Measurements from ENCODE around the gene NTNG2. TPM values are rescaled to one million over a fixed set of nuclear protein-coding genes. Genes with fewer than 3 reads are reported as not detected.

Gene NTNG2
- total RNA-seq, 2 donors from 2014 or later: 0.26 to 2.0 TPM

GRCh38 chr9:132146039-132146438, 15.8 kb upstream of the NTNG2 start:
- TF ChIP-seq CTCF (IDR thresholded peaks at IDR 0.05) (no peak), POLR2A (IDR thresholded peaks at IDR 0.05) (no peak)
- Histone ChIP-seq H3K9me3 (no peaks in the 10 kb centered on the region), H3K27ac (no peak overlapping the region), H3K4me1 (peaks cover 10% of the 10 kb centered on the region), H3K36me3 (replicated peaks in 1 of 2; ENCODE audit: insufficient read depth in 1 of 2, low read depth in 2 of 2) (no peaks in the 10 kb centered on the region), H3K4me3 (no peak overlapping the region), H3K27me3 (peaks cover 0 to 10% of the 10 kb centered on the region in 2 donors)
- WGBS, 2 donors: 61 to 66% methylated on average over 12 of the region's 12 CpGs
- ATAC-seq (no peak), DNase-seq (no peak)
- intact Hi-C loops (cut with DNase I): no loop called here

GRCh38 chr9:132146575-132146974, 15.3 kb upstream of the NTNG2 start:
- TF ChIP-seq POLR2A (IDR thresholded peaks at IDR 0.05): no peak
- TF ChIP-seq CTCF (IDR thresholded peaks at IDR 0.05): no peak
- H3K4me1 ChIP-seq: peaks cover 5% of the 10 kb centered on the region
- intact Hi-C loops (cut with DNase I): no loop called here
- DNase-seq (no peak), ATAC-seq (no peak)
- no peaks in the 10 kb centered on the region for H3K36me3 ChIP-seq (replicated peaks in 1 of 2; ENCODE audit: insufficient read depth in 1 of 2, low read depth in 2 of 2)
- peaks cover 0 to 10% of the 10 kb centered on the region in 2 donors for H3K27me3 ChIP-seq
- H3K4me3 ChIP-seq: no peak overlapping the region
- WGBS, 2 donors: 81 to 85% methylated on average over 13 of the region's 13 CpGs
- H3K9me3 ChIP-seq: no peaks in the 10 kb centered on the region
- H3K27ac ChIP-seq: no peak overlapping the region

- Histone ChIP-seq H3K9me3 (no peaks in the 10 kb centered on the region), H3K36me3 (replicated peaks in 1 of 2; ENCODE audit: insufficient read depth in 1 of 2, low read depth in 2 of 2) (no peaks in the 10 kb centered on the region), H3K4me1 (no peaks in the 10 kb centered on the region), H3K4me3 (no peak overlapping the region), H3K27me3 (peaks cover 0 to 10% of the 10 kb centered on the region in 2 donors), H3K27ac (no peak overlapping the region)
- no peak for DNase-seq
- ATAC-seq: no peak
- WGBS, 2 donors: 71 to 75% methylated on average over 4 of the region's 4 CpGs
- TF ChIP-seq POLR2A (IDR thresholded peaks at IDR 0.05): no peak
- no peak for TF ChIP-seq CTCF (IDR thresholded peaks at IDR 0.05)
- intact Hi-C loops (cut with DNase I): no loop called here
These were observed 14.5 kb upstream of the NTNG2 start for GRCh38 chr9:132147331-132147730.

GRCh38 chr9:132147839-132148238, 14.0 kb upstream of the NTNG2 start:
- H3K36me3 ChIP-seq (replicated peaks in 1 of 2; ENCODE audit: insufficient read depth in 1 of 2, low read depth in 2 of 2): no peaks in the 10 kb centered on the region
- WGBS, 2 donors: 80 to 89% methylated on average over 8 of the region's 8 CpGs
- H3K27ac ChIP-seq: no peak overlapping the region
- DNase-seq: no peak
- H3K4me1 ChIP-seq: no peaks in the 10 kb centered on the region
- intact Hi-C loops (cut with DNase I): no loop called here
- TF ChIP-seq POLR2A (IDR thresholded peaks at IDR 0.05) (no peak), CTCF (IDR thresholded peaks at IDR 0.05) (no peak)
- peaks cover 0 to 10% of the 10 kb centered on the region in 2 donors for H3K27me3 ChIP-seq
- ATAC-seq: no peak
- no peaks in the 10 kb centered on the region for H3K9me3 ChIP-seq
- no peak overlapping the region for H3K4me3 ChIP-seq

- Histone ChIP-seq H3K4me3 (no peak overlapping the region), H3K4me1 (no peaks in the 10 kb centered on the region), H3K9me3 (no peaks in the 10 kb centered on the region), H3K27me3 (peaks cover 0 to 10% of the 10 kb centered on the region in 2 donors), H3K27ac (no peak overlapping the region), H3K36me3 (replicated peaks in 1 of 2; ENCODE audit: insufficient read depth in 1 of 2, low read depth in 2 of 2) (no peaks in the 10 kb centered on the region)
- DNase-seq (no peak), ATAC-seq (no peak)
- TF ChIP-seq POLR2A (IDR thresholded peaks at IDR 0.05) (no peak), CTCF (IDR thresholded peaks at IDR 0.05) (no peak)
- intact Hi-C loops (cut with DNase I): no loop called here
- 58 to 59% methylated on average over 8 to 9 of the region's 10 CpGs for WGBS, 2 donors
These were observed 11.6 kb upstream of the NTNG2 start for GRCh38 chr9:132150256-132150655.

Measured in body of pancreas (tissue), 4 donors.